Activated CD4-positive, CD25-positive, alpha-beta regulatory T cell treated with anti-CD3 and anti-CD28 coated beads, Interleukin-2, amount 50 U/mL, for 72 hours (primary cell): ENCODE results near the gene VSTM2L.

Experiments used
- DNase-seq: peaks from one replicate; pipeline ENCODE4 v3.0.0; 2021

The VSTM2L gene

DNA sequence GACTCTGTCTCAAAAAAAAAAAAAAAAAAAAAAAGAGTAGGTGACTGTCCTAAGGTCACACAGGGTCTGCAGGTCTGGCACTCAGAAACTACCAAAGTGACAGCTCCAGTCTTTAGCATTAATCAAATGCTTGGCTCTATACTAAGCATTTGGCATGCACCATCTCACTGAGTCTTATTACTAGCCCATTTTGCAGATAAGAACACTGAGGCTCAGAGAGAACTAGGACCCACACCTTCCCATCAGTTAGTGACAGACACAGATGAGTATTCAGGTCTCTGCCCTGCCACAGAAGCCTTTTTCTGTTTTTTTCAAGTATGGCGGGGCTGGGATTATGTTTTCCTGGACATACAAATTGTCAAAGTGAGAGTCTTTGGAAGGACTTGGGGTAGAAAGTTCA is 23.1 kb upstream of the VSTM2L start:
- DNase-seq, result no peak

DNA sequence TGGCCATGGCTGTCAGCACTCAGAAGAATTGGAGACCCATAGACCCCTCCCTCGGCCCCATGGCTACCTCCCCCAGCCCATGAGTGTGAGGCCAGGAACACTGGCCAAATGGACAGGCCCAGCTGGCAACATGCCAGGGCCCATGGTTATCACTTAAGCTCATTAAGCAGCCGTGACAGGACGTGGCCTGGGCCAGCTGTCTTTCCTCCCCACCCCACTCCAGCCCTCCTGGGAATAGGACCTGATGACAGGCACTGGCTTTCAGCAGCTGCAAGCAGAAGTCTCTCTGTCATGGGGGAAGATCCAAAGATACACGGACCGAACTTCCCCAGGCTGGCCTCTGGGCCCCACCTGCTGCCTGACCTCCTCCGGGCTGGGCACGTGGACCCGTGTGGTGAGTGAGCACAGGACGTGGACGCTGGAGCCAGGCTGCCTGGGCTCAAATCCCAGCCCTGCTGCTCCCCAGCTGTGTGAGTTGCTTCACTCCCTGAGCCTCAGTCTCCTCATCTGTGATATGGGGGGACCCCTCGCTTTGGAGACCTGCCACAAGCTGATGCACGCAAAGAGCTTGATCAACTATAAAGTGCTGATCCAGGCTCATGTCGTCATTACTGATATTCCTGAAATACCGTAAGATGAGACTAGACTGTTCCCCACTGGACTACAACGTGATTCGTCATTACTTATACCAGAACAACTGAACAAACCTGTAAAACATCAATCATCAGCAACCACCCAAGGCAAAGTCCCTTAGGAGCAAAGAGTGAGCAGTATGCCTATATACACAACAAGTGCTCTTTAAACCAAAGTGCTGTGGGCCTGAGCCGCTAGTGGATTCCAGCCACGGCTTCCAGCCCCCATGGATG is 22.0 kb upstream of the VSTM2L start:
- DNase-seq, result no peak

DNA sequence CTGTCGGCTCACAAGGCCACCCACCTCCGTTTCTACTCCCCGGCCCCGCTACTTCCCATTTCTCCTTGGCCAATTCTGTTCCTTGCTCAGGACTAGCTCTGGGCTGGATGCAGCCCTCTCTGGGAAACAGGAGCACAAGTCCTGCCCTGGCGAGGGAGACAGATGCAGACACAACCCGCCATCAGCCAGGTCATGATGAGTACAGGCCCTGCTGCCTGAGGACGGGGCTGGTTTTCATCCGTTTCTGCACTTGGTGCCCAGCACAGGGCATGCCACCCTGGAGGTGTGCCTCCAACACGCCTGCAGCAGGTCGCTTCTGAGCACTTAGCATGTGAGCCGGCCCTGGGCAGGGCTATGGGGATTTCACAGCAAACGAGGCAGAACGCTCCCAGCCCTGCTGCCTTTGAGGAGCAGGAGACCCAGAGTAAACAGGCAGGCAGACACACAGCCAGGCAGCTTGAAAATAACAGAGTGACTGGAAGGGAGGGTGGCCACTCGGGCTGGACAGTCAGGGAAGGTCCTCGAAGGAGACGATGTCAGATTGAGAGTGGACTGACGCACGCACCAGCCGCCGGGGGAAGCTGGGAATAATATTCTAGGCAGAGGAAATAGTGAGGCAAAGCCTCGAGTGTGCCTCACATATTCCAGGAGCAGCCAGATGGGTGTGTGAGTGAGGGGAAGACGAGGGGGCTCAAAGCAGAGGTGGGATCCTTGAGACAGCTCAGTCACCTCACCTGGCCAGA is 21.2 kb upstream of the VSTM2L start:
- no peak for DNase-seq

DNA sequence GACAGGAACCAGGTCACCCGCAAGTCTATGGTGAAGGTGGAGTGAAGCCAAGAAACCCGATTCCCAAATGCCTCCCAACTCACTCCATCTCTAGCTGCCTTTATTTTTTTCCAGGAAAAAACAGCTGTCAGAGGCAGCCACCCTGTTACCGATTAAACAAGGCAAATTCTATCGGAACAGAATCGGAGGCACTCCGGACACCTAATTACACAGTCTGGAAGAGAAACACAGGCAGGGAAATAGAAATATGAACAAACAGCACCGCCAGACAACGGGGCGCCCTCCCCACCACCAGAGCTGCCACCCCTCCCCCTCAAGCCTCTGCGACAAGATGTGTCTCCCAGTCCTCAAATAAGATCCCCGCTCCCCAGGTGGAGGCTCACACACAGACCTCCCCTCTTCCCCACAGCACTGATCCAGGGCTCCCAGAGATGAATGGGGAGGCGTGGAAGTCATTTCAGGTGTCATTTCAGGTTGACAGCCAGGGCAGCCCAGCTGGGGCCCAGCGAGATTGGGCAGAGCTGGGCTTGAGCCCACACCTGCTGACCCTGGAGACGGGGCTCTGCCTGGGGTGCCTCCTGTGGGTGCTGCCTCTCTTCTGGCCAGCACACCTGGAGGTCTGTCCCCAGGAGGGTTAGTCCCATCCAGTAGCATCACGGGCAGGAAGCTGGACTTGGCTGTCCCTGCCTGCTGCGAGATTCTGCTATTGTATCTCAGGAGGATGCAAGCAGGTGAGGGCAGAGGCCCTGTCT is 19.8 kb upstream of the VSTM2L start:
- DNase-seq, result no peak

DNA sequence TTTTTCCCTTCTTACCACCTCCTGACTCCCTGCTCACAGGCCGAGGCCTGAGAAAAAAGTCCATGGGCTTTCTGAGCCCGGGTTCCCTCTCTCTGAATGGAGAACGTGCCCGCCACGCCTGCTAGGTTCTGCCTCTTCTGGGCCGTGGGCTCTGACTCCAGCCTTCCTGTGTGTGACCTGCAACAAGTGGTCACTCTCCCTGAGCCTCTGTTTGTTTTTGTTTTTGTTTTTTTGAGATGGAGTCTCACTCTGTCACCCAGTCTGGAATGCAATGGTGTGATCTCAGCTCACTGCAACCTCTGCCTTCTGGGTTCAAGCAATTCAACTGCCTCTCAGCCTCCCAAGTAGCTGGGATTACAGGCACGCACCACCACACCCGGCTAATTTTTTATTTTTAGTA is 17.9 kb upstream of the VSTM2L start:
- DNase-seq, result no peak

DNA sequence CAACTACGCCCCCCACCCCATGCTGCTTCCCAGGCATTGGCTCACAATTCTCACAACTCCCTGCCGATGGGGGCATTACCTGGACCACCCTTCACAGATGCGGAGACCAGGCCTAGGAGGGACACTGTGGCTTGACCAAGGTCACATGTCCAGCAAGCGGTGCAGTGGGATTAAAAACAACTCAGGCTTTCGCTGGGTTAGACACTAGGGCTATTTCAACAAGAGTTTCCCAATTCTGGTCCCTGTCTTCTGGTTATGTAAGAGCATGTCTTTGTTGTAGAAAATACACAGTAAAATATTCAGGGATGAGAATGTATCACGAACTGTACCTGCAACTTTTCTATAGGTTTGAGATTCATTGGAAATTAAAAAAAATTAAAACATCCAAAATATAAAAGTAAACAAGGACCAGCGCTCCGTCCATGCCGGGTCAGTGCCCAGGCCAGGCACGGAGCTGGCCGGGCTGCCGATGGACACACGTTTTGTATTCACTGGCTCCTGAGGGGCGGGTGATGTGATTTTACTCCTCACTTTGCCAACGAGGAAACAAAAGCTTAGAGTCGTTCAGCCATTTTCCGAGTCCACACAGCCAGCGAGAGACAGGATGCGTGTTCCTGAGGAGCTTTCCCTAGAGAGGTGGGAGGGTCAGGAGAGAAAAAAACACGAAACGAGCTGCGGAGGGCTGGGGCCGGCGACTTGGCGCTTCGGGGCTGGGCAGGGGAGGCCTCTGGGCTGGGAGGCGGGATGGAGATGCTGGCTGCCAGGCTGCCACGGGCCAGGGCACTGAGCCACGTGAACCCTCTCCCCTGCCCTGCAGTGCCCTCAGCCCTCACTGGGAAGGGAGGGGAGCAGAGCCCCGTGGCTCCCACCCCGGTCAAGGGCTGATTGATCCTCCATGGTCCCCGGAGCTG is 17.1 kb upstream of the VSTM2L start:
- DNase-seq, result no peak

DNA sequence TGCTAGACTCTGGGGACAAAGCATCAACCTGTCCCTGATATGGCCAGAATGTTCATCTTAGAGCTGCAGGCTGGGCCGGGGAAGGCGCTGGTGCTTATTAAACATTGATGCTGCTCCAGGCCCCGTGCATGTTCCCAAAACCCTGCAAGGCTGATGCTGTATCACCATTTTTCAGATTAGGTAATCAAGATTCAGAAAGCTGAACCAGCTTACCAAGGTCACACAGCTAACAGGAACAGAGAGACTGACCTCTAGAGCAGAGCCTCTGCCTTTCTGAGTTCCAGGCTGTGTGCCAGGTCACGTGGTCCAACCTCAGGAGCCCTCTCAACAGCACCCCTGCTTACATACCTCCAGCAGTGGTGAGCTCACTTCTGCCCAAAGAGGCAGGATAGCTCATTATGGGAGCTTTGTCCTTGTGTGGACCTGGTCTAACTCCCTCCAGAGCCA is 16.1 kb upstream of the VSTM2L start:
- DNase-seq, result no peak

DNA sequence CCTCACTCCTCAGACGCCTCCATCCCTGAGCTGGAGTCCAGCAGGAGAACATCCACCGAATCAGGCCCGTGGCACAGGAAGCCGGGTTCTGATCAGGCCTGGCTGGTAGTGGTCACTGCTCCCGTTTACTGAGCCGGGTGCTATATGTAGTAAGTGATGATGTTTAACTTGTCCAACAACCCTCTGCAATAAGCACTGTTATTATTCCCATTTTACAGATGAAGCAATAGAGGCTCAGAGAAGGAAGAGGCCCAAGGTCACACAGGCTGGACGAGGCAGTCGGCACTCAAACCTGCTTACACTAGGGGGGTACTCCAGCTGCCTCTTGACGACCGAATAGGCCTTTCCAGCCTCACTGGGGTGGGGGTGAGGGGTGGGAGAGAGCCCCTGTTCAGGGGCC is 14.3 kb upstream of the VSTM2L start:
- no peak for DNase-seq

DNA sequence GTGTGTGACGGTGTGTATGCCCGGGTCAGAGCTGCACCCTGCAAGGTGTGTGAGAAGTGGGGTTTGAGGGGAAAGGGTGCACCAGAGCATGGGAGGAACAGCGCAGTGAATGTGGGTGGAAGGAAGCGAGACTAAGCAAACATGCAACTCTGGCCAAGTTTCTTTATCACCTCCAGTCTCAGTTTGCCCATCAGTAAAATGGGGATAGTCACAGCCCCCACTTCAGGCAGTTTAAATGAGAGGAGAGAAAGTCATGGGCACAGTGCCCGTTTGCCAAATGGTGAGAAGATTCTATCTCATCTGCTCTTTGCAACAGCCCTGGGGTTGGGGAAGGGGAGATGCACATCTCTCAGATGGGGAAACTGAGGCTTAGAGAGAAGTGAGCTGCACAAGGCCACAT is 12.8 kb upstream of the VSTM2L start:
- DNase-seq, result no peak

DNA sequence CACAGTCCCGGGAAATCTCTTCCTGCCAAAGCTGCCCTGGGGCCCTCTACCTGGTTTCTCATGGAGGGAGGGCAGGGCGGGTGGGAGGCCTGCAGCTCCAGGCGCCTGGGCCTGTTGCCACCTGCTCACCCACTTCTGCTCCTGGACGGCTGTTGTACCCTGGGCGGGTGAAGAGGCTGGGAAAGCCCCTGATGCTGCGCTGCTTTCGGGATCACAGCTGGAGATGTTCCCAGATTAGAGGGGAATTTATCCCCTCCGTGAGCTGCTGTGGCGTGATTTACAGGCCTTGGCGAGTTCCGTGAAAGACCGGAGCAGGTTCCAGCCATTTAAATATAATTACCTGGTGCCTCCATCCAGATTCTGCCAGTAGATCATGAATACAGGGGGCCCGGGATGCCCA is 12.3 kb upstream of the VSTM2L start:
- no peak for DNase-seq

DNA sequence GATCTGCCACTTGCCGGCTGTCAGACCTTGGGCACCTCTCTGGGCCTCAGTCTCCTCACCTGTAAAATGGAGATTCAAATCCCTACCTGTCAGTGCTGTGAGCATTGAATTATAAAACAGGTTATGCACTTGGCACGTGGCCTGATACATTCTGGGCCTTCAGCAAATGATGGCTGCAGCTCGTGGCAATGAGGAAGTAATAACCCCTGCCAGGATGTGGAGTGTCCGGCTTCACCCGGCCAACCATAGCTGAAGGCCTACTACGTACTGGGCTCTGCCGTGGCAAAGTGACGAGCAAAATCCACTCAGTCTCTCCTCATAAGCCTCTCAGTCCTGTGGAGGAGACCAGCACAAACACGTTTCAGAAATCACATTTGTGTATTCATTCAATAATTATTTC is 10.9 kb upstream of the VSTM2L start:
- no peak for DNase-seq

DNA sequence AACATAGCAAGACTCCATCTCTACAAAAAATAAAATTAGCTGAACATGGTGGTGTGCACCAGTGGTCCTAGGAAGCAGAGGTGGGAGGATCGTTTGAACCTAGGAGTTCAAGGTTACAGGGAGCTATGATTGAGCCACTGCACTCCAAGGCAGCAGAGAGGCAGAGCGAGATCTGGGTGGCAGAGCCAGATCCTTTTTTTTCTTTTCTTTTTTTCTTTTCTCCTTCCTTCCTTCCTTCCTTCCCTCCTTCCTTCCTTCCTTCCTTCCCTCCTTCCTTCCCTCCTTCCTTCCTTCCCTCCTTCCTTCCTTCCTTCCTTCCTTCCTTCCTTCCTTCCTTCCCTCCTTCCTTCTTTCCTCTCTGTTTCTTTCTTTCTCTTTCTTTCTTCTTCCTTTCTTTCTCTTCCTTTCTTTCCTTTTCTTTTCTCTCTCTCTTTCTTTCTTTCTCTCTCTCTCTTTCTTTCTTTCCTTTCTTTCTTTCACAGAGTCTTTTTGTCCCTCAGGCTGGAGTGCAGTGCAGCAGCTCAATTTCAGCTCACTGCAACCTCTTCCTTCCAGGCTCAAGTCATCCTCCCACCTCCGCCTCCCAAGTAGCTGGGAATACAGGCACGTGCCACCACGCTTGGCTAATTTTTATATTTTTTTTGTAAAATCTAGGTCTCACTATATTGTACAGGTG is 9.2 kb upstream of the VSTM2L start:
- no peak for DNase-seq

DNA sequence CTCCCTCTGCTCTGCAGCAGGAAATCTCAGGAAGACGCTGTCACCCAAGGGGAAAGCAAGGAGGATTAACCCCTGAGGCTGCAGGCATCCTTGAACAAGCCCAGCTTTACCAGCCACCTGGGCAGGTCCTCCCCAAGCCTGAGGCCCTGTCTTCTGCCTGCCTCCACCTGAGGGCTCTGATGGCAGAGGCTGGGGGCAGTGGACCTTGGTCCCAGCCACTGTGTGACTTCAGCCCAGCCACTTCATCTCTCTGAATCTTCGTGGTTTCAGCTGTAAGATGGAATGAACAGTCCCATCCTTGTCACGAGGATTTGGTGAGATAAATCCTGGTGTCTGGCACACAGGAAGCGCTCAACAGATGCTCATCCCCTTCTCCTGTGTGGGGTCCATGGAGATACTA is 8.5 kb upstream of the VSTM2L start:
- DNase-seq, result no peak

DNA sequence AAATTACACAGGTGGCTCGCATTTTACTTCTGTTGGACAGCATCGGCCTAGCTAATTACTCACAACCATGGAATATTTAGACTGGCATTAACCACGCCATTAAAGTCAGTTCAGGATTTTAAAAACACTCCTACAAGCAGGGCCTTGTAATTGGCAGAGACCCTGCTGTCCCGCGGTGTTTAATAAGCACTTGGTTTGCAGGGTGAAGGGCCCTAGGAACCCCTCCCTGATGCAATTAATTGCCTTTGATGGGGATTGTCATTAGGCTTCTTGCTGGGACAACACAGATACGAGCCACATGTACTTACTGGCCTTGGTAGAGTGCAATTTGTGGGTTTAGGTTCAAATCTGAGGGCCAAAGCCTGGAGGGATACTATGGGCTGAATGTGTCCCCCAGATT is 7.8 kb upstream of the VSTM2L start:
- DNase-seq, result no peak

DNA sequence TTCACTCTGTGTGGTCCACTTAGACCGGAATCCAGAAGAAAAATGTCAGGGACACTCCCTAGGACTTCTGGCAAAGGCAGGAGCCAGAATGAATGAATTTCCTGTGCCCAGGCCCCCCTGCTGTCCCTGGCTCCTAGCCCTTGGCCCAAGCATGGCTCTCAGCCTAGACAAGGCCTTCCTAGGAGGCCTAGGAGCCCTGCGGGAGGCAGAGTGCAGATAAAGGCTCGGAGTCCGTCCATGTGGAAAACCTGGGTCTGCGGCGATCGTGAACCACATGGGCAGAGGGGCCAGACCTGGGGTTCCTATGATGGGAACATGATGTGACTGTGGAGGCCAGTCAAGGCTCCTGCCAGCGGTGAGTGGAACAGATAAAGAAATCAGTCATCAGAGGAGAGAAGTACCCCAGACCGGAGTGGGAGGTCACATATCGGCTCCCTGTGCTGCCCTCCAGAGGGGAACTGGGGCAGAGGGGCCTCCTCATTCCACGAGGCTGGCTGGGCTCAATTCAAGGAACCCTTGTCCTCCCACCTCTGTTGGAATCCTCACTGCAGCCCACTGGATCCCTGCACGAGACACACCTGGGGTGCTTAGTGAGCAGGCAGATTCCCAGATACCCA is 5.9 kb upstream of the VSTM2L start:
- no peak for DNase-seq

DNA sequence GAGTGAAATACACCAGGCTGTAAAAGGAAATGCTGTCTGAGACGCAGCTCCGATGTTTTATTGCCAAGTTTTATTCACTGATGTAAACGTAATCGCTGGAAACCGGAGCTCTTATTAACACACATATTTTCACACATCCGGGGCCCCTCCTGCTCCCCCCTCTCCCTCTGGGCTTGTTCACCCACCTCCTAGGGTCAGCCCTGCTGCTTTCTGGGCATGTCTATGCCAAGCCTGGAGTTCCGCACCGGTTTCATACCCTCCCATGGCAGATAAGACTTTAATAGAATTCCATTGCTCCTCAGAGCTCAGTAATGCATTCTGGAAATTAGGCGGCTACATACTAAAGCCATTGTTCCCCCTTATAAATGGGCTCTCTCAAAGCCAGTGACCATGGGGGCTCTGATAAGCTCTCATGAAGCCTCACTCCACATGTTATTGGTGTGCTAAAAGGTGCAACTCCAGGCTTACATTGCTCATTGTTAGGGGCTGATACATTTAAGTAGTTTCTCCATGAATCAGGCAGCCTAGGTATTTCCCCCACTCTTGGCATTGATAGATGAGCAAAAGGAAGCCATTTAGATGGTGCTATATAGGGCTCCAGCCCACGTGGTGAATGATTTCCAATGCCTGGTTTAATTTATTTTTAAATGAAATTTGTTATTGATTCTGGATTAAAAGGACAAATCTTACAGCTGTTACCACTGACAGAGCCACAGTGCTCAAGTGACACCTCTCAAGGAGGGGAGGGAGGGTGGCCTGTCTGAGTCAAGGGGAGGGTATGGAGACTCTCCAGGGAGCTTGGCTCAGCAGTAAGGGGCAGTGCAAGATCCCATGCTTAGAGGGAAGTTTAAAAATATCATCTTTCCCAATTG is 4.5 kb upstream of the VSTM2L start:
- no peak for DNase-seq

DNA sequence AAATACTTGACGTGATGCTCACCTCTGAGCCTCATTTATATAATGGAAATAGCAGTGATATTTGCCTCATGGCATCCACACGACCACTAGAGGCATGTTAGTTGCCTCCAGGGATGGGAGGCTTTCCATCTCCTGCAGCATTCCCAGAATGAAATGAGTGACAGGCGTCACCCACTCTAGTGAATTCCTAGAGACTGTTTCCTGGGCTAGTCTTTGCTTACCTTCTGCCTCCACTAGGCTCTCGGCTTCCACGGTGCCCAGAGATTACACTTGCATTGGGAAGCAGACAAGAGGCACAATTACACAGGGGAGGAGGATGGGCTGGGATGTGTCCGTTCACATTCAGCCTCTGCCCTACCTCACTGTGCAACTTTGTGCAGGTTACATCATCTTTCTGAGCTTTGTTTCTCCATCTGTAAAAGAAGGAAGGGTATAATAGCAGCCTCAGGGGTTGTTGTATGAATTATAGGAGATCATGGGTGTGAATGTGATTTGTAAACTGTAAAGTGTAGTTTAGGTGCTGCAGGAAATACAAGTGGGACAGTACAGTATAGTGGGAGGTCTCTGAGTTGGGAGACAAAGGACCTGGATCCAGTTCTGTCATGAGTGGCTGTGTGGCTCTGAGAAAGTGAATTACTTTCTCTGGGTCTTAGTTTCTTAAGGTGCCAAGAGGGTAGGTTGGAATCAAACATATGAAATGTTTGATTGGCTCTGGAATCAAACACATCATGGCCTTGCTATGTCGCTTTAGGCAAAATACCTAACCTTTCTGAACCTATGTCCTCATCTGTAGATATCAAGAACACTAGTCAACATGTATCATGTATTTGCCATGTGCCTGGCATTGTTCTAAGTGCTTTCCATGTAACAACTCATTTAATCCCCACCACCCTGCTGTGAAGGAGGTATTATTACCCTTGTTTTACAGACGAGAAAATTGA is 3.6 kb upstream of the VSTM2L start:
- DNase-seq, result no peak

DNA sequence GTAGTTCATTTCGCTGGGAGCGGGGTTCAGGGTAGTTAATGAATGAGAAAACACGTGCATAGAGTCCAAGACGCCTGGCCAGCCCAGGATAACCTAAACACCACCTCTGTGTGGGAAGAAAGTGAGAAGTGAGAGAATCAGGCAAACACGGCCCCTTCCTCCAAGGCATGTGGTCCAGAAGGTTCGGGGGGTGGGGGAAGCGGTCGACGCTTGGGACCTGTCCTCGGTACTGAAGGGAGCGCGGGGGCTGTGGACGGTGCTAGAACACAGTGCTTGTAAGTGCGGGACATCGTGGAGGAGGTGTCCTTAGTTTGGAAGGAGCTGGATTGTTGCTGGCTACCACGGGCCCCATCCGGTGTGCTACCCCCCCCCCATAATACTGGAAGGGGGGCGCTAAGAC is 1.7 kb upstream of the VSTM2L start:
- DNase-seq, result no peak
